ENCODE results near the gene SFMBT1.

DNA sequence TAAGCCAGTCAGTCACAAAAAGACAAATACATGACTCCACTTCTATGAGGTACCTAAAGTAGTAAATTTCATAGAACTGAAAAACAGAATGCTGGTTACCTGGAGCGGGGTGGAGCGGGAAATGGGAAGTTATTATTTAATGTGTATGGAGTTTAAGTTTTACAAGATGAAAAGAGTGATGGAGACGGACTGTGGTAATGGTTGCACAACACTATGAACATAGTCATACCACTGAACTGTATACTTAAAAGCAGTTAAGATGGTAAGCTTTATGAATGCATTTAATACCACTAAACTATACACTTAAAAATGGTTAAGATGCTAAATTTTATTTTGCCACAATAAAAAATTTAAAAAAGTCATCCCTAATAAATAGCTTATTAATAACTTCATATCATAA, 23.2 kb downstream of the SFMBT1 start:
- TF ChIP-seq, protein P1, sequence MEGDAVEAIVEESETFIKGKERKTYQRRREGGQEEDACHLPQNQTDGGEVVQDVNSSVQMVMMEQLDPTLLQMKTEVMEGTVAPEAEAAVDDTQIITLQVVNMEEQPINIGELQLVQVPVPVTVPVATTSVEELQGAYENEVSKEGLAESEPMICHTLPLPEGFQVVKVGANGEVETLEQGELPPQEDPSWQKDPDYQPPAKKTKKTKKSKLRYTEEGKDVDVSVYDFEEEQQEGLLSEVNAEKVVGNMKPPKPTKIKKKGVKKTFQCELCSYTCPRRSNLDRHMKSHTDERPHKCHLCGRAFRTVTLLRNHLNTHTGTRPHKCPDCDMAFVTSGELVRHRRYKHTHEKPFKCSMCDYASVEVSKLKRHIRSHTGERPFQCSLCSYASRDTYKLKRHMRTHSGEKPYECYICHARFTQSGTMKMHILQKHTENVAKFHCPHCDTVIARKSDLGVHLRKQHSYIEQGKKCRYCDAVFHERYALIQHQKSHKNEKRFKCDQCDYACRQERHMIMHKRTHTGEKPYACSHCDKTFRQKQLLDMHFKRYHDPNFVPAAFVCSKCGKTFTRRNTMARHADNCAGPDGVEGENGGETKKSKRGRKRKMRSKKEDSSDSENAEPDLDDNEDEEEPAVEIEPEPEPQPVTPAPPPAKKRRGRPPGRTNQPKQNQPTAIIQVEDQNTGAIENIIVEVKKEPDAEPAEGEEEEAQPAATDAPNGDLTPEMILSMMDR (IDR thresholded peaks at IDR 0.05): no peak
- TF ChIP-seq POLR2A (IDR thresholded peaks at IDR 0.05): no peak
